K562 (cell line): Measurements from ENCODE around the gene PATL1. TPM values are rescaled to one million over a fixed set of nuclear protein-coding genes. Genes with fewer than 3 reads are reported as not detected.

Source experiments
- ATAC-seq: fragments of 200-7000 bp; cut with Tn5 transposase; 3 replicates; pipeline ENCODE4 v1.9.1; 2020; ENCODE audit warnings: moderate library complexity
- BruUV-seq: library from RNA; stranded (reverse); fragments of 400-500 nt; replicated peaks from 2 replicates; lab custom pipeline; 2021; lab: Mats Ljungman, UMichigan
- CTCF ChIA-PET: fragments of 300-600 bp; formaldehyde crosslinking; extraction: SDS; loops from one replicate; lab custom pipeline; 2021; ENCODE audit warnings: low intra/inter-chr PET ratio; lab: Yijun Ruan, JAX
- POLR2A ChIA-PET: fragments of 300-600, 350-650 bp; sonication (Branson Sonifier 250); formaldehyde crosslinking; extraction: SDS; loops from one replicate; lab custom pipeline; 2021; ENCODE audit warnings: antibody characterized with exemption, inconsistent platforms; lab: Yijun Ruan, JAX
- DNase-seq, 4 experiments: peaks; one replicate each; pipeline versions ENCODE4 v3.0.0 to v3.0.0-alpha.2; 2011 to 2018; ENCODE audit warnings: low spot score in 3 of 4, mixed read lengths in 3 of 4; ENCODE audit errors: extremely low read depth in 1 of 4
- FAIRE-seq: peaks from 2 replicates; lab custom pipeline; 2011; peaks lifted over from hg19 to GRCh38; lab: Jason Lieb, UNC
- H2AFZ ChIP-seq: 2 replicates; pipeline ENCODE4 v1.6.0; 2011; ENCODE audit warnings: low read depth, low read length, control low read depth, inconsistent platforms
- H3K27ac ChIP-seq: fragments of 200-600 bp; 3 replicates; pipeline ENCODE4 v1.8.0; 2011; ENCODE audit warnings: low read depth, mild to moderate bottlenecking, control low read depth, inconsistent platforms, low read length, moderate library complexity, mixed read lengths; ENCODE audit errors: extremely low read depth
- H3K27me3 ChIP-seq, 2 experiments: fragments of 300-600 bp in 1 of 2; 2 replicates in 1 of 2; 3 replicates in 1 of 2; pipeline versions ENCODE4 v1.6.0 to v1.8.0; 2011; ENCODE audit warnings: inconsistent platforms in 2 of 2, low read length in 2 of 2, mild to moderate bottlenecking in 1 of 2, mixed read lengths in 1 of 2, moderate library complexity in 1 of 2; ENCODE audit not compliant: control insufficient read depth in 2 of 2, insufficient read depth in 2 of 2
- H3K36me3 ChIP-seq: fragments of 300-600 bp; 3 replicates; pipeline ENCODE4 v1.8.0; 2011; ENCODE audit warnings: mild to moderate bottlenecking, low read length, inconsistent platforms; ENCODE audit not compliant: control insufficient read depth, insufficient read depth
- H3K4me1 ChIP-seq, 2 experiments: fragments of 200-600 bp in 1 of 2; replicated peaks in 1 of 2; 2 replicates in 1 of 2; 3 replicates in 1 of 2; pipeline versions ENCODE4 v1.5.1 to v1.8.0; 2011; ENCODE audit warnings: inconsistent platforms in 2 of 2, low read length in 2 of 2, mild to moderate bottlenecking in 1 of 2, mixed read lengths in 1 of 2, moderate library complexity in 1 of 2; ENCODE audit not compliant: control insufficient read depth in 2 of 2, insufficient read depth in 2 of 2
- H3K4me2 ChIP-seq: 2 replicates; pipeline ENCODE4 v1.6.1; 2011; ENCODE audit warnings: low read length, control low read depth, inconsistent platforms, mixed read lengths; ENCODE audit not compliant: insufficient read depth
- H3K4me3 ChIP-seq: fragments of 200-600 bp; sonication (generic), shearing (Covaris generic); 2 replicates; pipeline ENCODE4 v1.5.1; 2016; ENCODE audit warnings: control low read depth, inconsistent platforms
- H3K79me2 ChIP-seq: fragments of 200-600 bp; 3 replicates; pipeline ENCODE4 v1.8.0; 2011; ENCODE audit warnings: low read length, inconsistent platforms; ENCODE audit not compliant: control insufficient read depth, insufficient read depth
- H3K9ac ChIP-seq, 2 experiments: 2 replicates each; pipeline versions ENCODE4 v1.6.0 to v1.6.1; 2011; ENCODE audit warnings: low read depth in 2 of 2, low read length in 2 of 2, control low read depth in 1 of 2, inconsistent platforms in 1 of 2, mild to moderate bottlenecking in 1 of 2, mixed read lengths in 1 of 2; ENCODE audit not compliant: insufficient read depth in 1 of 2
- H3K9me1 ChIP-seq: one replicate; pipeline ENCODE4 v1.6.0; 2011; ENCODE audit warnings: inconsistent platforms, mild to moderate bottlenecking, low read length, moderate library complexity; ENCODE audit not compliant: control insufficient read depth, insufficient read depth
- H3K9me3 ChIP-seq: replicated peaks from 2 replicates; pipeline ENCODE4 v1.5.1; 2011; ENCODE audit warnings: low read depth, low read length, inconsistent platforms; ENCODE audit not compliant: control insufficient read depth, insufficient read depth
- H4K20me1 ChIP-seq: replicated peaks from 2 replicates; pipeline ENCODE4 v1.6.1; 2011; ENCODE audit warnings: low read length, inconsistent platforms, mixed read lengths; ENCODE audit not compliant: control insufficient read depth, insufficient read depth
- C11orf30 ChIP-seq: fragments of 450-650 bp; IDR thresholded peaks from 2 replicates; pipeline ENCODE4 v1.6.1; 2016; ENCODE audit warnings: low read depth, mild to moderate bottlenecking
- HNRNPLL ChIP-seq: fragments of 200-400 bp; formaldehyde crosslinking; IDR thresholded peaks from 2 replicates; pipeline ENCODE4 v1.6.1; 2017; ENCODE audit warnings: low read length, low read depth, mild to moderate bottlenecking; ENCODE audit not compliant: poor library complexity, severe bottlenecking
- MAFF ChIP-seq: IDR thresholded peaks from 2 replicates; pipeline ENCODE4 v1.6.1; 2012; ENCODE audit warnings: low read length, improper control_type of control experiment
- NR2C1 ChIP-seq, 2 experiments: fragments of 450-650 bp; IDR thresholded peaks; 2 replicates each; pipeline ENCODE4 v1.6.1; 2017; ENCODE audit warnings: mild to moderate bottlenecking in 2 of 2, antibody characterized with exemption in 1 of 2, inconsistent platforms in 1 of 2, missing compliant biosample characterization in 1 of 2, missing genetic modification characterization in 1 of 2
- ZNF175 ChIP-seq: fragments of 200-800 bp; sonication (Bioruptor generic); IDR thresholded peaks from 2 replicates; pipeline ENCODE4 v1.6.1; 2016; ENCODE audit warnings: low read depth, mild to moderate bottlenecking, missing genetic modification characterization, missing compliant biosample characterization
- ZNF316 ChIP-seq: fragments of 450-650 bp; IDR thresholded peaks from 2 replicates; pipeline ENCODE4 v1.6.1; 2016
- WGBS: fragments of 100-300 bp; shearing (Covaris generic); methylation state at CpG from one replicate; pipeline ENCODE4 v1.1.6; 2016; ENCODE audit warnings: low coverage, mixed read lengths; ENCODE audit not compliant: insufficient coverage; ENCODE audit errors: missing lambda C conversion rate; 5-methylcytosine and 5-hydroxymethylcytosine counted together
- in situ Hi-C: fragments of 300-500 bp; cut with MboI; formaldehyde crosslinking; loops from 4 replicates; pipeline ENCODE4 v1.15.0; 2018; ENCODE audit warnings: inconsistent platforms, mixed read lengths
- intact Hi-C: fragments of 100-400 bp; cut with micrococcal nuclease; formaldehyde crosslinking; loops from 2 replicates; pipeline ENCODE4 v1.14.2; 2022
- polyA plus RNA-seq, 8 experiments: library from polyadenylated mRNA; depleted of rRNA in 4 of 8; stranded (reverse) in 5 of 8; unstranded in 3 of 8; fragments of >200 nt; fragmentation: Nextera tagmentation in 2 of 8; fragmentation: Illumina TruSeq in 1 of 8; extraction: Ambion mirVana in 2 of 8; extraction: Trizol in 1 of 8; gene quantifications; 2 replicates each; pipeline versions ENCODE4 v1.2.1 to v1.2.3, GENCODE V29; 2011 to 2014; ENCODE audit warnings: inconsistent platforms in 1 of 8, missing spikeins in 1 of 8
- total RNA-seq, 7 experiments: library from RNA; depleted of rRNA in 6 of 7; stranded (reverse); fragments of >200 nt in 6 of 7; fragmentation: Illumina TruSeq in 2 of 7; extraction: Trizol in 2 of 7; gene quantifications; 2 replicates each; pipeline versions ENCODE4 v1.2.1 to v1.2.3, GENCODE V29; 2011 to 2021; ENCODE audit warnings: low replicate concordance in 1 of 7

PATL1 gene
- total and polyA plus RNA-seq, 9 of the 15 experiments (the other 6 are each of a cell fraction or from before 2014, with no cell fraction given) = 3.2 to 48.0 (median 16.4) TPM

- no peaks in the 10 kb centered on the region for H3K27me3 ChIP-seq
- WGBS = 86% methylated on average over 6 of the region's 6 CpGs
- DNase-seq = no peak
- in situ Hi-C loops = no loop called here
- BruUV-seq = no TSS peak
- H3K36me3 ChIP-seq = peaks cover 95% of the 10 kb centered on the region
- H2AFZ ChIP-seq = no peak overlapping the region
- H3K27ac ChIP-seq = no peak overlapping the region
- no peaks in the 10 kb centered on the region for H3K9me3 ChIP-seq
- H3K4me1 ChIP-seq = peaks cover 0 to 14% of the 10 kb centered on the region in 2 experiments; a peak in 2 of 5 replicates
- H3K79me2 ChIP-seq = peaks cover 51% of the 10 kb centered on the region
- no peak overlapping the region for H3K4me3 ChIP-seq
- TF ChIP-seq MAFF = 0 out of 2 replicates have a peak, but pooled peaks have one; percentile 8
- no peak for TF ChIP-seq HNRNPLL
- peak; percentile 62 for TF ChIP-seq C11orf30
- TF ChIP-seq NR2C1 (IDR thresholded peaks at IDR 0.05) = no peak
- no peak for TF ChIP-seq NR2C1 (tag; IDR thresholded peaks at IDR 0.05)
- no peak for TF ChIP-seq ZNF175 (CRISPR knock-in tag)
- peak; percentile 76 for TF ChIP-seq ZNF316
- TF ChIP-seq, all 486 proteins: peak for 3
- Histone ChIP-seq H3K9me1 (no peaks in the 10 kb centered on the region), H3K9ac (no peak overlapping the region), H4K20me1 (peaks cover 3% of the 10 kb centered on the region; the same call in 1 of the 2 replicates), H3K4me2 (no peak overlapping the region)
- CTCF ChIA-PET = no interaction called here
- FAIRE-seq (no peak), ATAC-seq (no peak)
- POLR2A ChIA-PET = interaction anchor here (0.6 to 1.7 kb wide), 6 partner anchors 8 to 42 kb away, joined by 3 to 7 read pairs (median 3); no protein-coding TSS in a partner anchor
- intact Hi-C loops = no loop called here
Observed at GRCh38 chr11:59607703-59608454, 61.0 kb downstream of the PATL1 start.
